SK-N-SH (cell line): ENCODE results near the gene ARHGAP10. TPM values are rescaled to one million over a fixed set of nuclear protein-coding genes. Genes with fewer than 3 reads are reported as not detected.

Source experiments
- CTCF ChIA-PET: fragments of 300-600, 350-600 bp; formaldehyde crosslinking; extraction: SDS; loops from one replicate; lab custom pipeline; 2021; lab: Yijun Ruan, JAX
- POLR2A ChIA-PET: fragments of 350-600 bp; sonication (Branson Sonifier 250); formaldehyde crosslinking; extraction: SDS; loops from one replicate; lab custom pipeline; 2020; ENCODE audit warnings: antibody characterized with exemption, inconsistent platforms; lab: Yijun Ruan, JAX
- DNase-seq: peaks from one replicate; pipeline ENCODE4 v3.0.0; 2012
- H2AFZ ChIP-seq: fragments of 200-600 bp; sonication (generic); 2 replicates; pipeline ENCODE4 v1.8.1; 2016; ENCODE audit warnings: antibody characterized with exemption, mild to moderate bottlenecking, low read depth
- H3F3A ChIP-seq: fragments of 200-600 bp; sonication (generic); replicated peaks from 2 replicates; pipeline ENCODE3; 2016; ENCODE audit warnings: antibody characterized with exemption, mild to moderate bottlenecking; ENCODE audit not compliant: insufficient read depth
- H3K27ac ChIP-seq, 2 experiments: fragments of 200-500 bp in 1 of 2; fragments of 200-600 bp in 1 of 2; sonication (Bioruptor generic) in 1 of 2; sonication (generic), shearing (Covaris generic) in 1 of 2; 2 replicates each; pipeline versions ENCODE4 v1.5.1 to v1.6.1; 2014 to 2016; ENCODE audit warnings: low read depth in 2 of 2, inconsistent platforms in 1 of 2, low read length in 1 of 2, mild to moderate bottlenecking in 1 of 2, mixed read lengths in 1 of 2
- H3K27me3 ChIP-seq: fragments of 200-600 bp; sonication (generic), shearing (Covaris generic); 2 replicates; pipeline ENCODE4 v1.6.1; 2016; ENCODE audit warnings: mixed run types; ENCODE audit not compliant: insufficient read depth
- H3K36me3 ChIP-seq, 2 experiments: fragments of 200-500 bp in 1 of 2; fragments of 200-600 bp in 1 of 2; sonication (Bioruptor generic) in 1 of 2; sonication (generic) in 1 of 2; replicated peaks in 1 of 2; 2 replicates each; pipeline versions ENCODE3 to v1.5.1; 2014 to 2016; ENCODE audit warnings: low read length in 1 of 2, mild to moderate bottlenecking in 1 of 2; ENCODE audit not compliant: insufficient read depth in 2 of 2, control insufficient read depth in 1 of 2
- H3K4me1 ChIP-seq, 2 experiments: fragments of 200-500 bp in 1 of 2; fragments of 200-600 bp in 1 of 2; sonication (Bioruptor generic) in 1 of 2; sonication (generic), shearing (Covaris generic) in 1 of 2; 2 replicates each; pipeline versions ENCODE4 v1.5.1 to v1.6.1; 2014 to 2016; ENCODE audit warnings: low read depth in 1 of 2, low read length in 1 of 2, mixed run types in 1 of 2; ENCODE audit not compliant: insufficient read depth in 2 of 2, control insufficient read depth in 1 of 2
- H3K4me2 ChIP-seq: fragments of 200-600 bp; sonication (generic), shearing (Covaris generic); 2 replicates; pipeline ENCODE4 v1.6.1; 2017; ENCODE audit warnings: mixed run types
- H3K4me3 ChIP-seq, 2 experiments: fragments of 200-500 bp in 1 of 2; fragments of 200-600 bp in 1 of 2; sonication (Bioruptor generic) in 1 of 2; sonication (generic), shearing (Covaris generic) in 1 of 2; 2 replicates each; pipeline versions ENCODE4 v1.5.1 to v1.8.1; 2014 to 2016; ENCODE audit warnings: low read depth in 2 of 2, inconsistent platforms in 1 of 2, low read length in 1 of 2, mild to moderate bottlenecking in 1 of 2, mixed read lengths in 1 of 2, moderate library complexity in 1 of 2
- H3K79me2 ChIP-seq: fragments of 200-600 bp; sonication (generic); 2 replicates; pipeline ENCODE4 v1.8.1; 2017; ENCODE audit warnings: mild to moderate bottlenecking; ENCODE audit not compliant: insufficient read depth
- H3K9ac ChIP-seq: fragments of 200-600 bp; sonication (generic); 2 replicates; pipeline ENCODE4 v1.6.1; 2017; ENCODE audit warnings: mixed run types
- H3K9me2 ChIP-seq: fragments of 200-600 bp; sonication (generic); 2 replicates; pipeline ENCODE4 v1.6.1; 2017; ENCODE audit warnings: mixed run types
- H3K9me3 ChIP-seq: fragments of 200-600 bp; sonication (generic); 2 replicates; pipeline ENCODE4 v1.6.1; 2017; ENCODE audit warnings: mixed run types, mild to moderate bottlenecking, moderate library complexity
- H4K20me1 ChIP-seq: fragments of 200-600 bp; sonication (generic); 2 replicates; pipeline ENCODE4 v1.6.1; 2017; ENCODE audit warnings: mild to moderate bottlenecking, mixed run types; ENCODE audit not compliant: insufficient read depth
- EP300 ChIP-seq, 2 experiments: IDR thresholded peaks; 2 replicates each; pipeline versions ENCODE4 v1.4.0 to v1.6.1; 2012; ENCODE audit warnings: borderline replicate concordance in 1 of 2, low read depth in 1 of 2, low read length in 1 of 2
- EZH2phosphoT487 ChIP-seq: fragments of 200-600 bp; sonication (generic); IDR thresholded peaks from 2 replicates; pipeline ENCODE4 v1.6.1; 2017; ENCODE audit warnings: low read depth, mixed run types, mild to moderate bottlenecking, antibody characterized with exemption, moderate library complexity, borderline replicate concordance
- FOXJ3 ChIP-seq: sonication (generic); formaldehyde crosslinking; IDR thresholded peaks from 2 replicates; pipeline ENCODE4 v1.5.1; 2020; ENCODE audit warnings: mild to moderate bottlenecking, missing genetic modification reagents
- GABPA ChIP-seq: IDR thresholded peaks from 2 replicates; pipeline ENCODE4 v1.4.0; 2012; ENCODE audit warnings: low read depth, mild to moderate bottlenecking
- GATA2 ChIP-seq: sonication (generic); formaldehyde crosslinking; IDR thresholded peaks from 2 replicates; pipeline ENCODE4 v1.5.0; 2020; ENCODE audit warnings: mild to moderate bottlenecking, missing genetic modification reagents
- MEF2A ChIP-seq: IDR thresholded peaks from 2 replicates; pipeline ENCODE4 v1.4.0; 2012; ENCODE audit warnings: low read depth, borderline replicate concordance
- POLR2AphosphoS5 ChIP-seq: IDR thresholded peaks from 2 replicates; pipeline ENCODE4 v1.6.1; 2012; ENCODE audit warnings: low read depth, low read length
- RCOR1 ChIP-seq: fragments of 150-350 bp; IDR thresholded peaks from 2 replicates; pipeline ENCODE4 v1.6.1; 2017; ENCODE audit warnings: antibody characterized with exemption, low read length
- REST ChIP-seq: IDR thresholded peaks from 2 replicates; pipeline ENCODE4 v1.6.1; 2012; ENCODE audit warnings: mild to moderate bottlenecking, low read depth, low read length, moderate library complexity
- SIN3A ChIP-seq: IDR thresholded peaks from 2 replicates; pipeline ENCODE4 v1.6.1; 2012; ENCODE audit warnings: low read depth, mild to moderate bottlenecking, low read length, moderate library complexity, borderline replicate concordance
- YY1 ChIP-seq: IDR thresholded peaks from 2 replicates; pipeline ENCODE4 v1.4.0; 2012; ENCODE audit warnings: low read depth, mild to moderate bottlenecking
- ZBTB33 ChIP-seq: IDR thresholded peaks from 2 replicates; pipeline ENCODE4 v1.4.0; 2012; ENCODE audit warnings: low read depth, borderline replicate concordance
- WGBS: methylation state at CpG from one replicate; pipeline ENCODE4 v1.1.6; 2017; ENCODE audit warnings: low lambda C conversion rate; 5-methylcytosine and 5-hydroxymethylcytosine counted together
- polyA plus RNA-seq, 3 experiments: library from polyadenylated mRNA; depleted of rRNA; stranded (reverse); fragments of >200 nt; gene quantifications; 2 replicates each; pipeline ENCODE4 v1.2.3, GENCODE V29; 2012
- TF ChIP-seq, protein P1 (sequence below): fragments of 150-350 bp; IDR thresholded peaks from 2 replicates; pipeline ENCODE4 v1.6.1; 2017; ENCODE audit warnings: antibody characterized with exemption, low read length, low read depth, borderline replicate concordance

ARHGAP10 gene
- polyA plus RNA-seq, 1 of the 3 experiments (the other 2 are of a cell fraction), result 15.1 TPM

- H3K4me2 ChIP-seq, result no peak overlapping the region
- H3F3A ChIP-seq, result no peaks in the 10 kb centered on the region
- peaks cover 8% of the 10 kb centered on the region; the same call in 1 of the 2 replicates for H3K79me2 ChIP-seq
- H4K20me1 ChIP-seq, result no peaks in the 10 kb centered on the region
- H3K4me3 ChIP-seq, result no peak overlapping the region
- DNase-seq, result no peak
- no peak overlapping the region for H3K27ac ChIP-seq
- H3K4me1 ChIP-seq, result no peaks in the 10 kb centered on the region
- H2AFZ ChIP-seq, result no peak overlapping the region
- 91% methylated on average over 2 of the region's 2 CpGs for WGBS
- H3K9ac ChIP-seq, result no peak overlapping the region
- H3K9me3 ChIP-seq, result no peaks in the 10 kb centered on the region
- ChIA-PET CTCF (interaction anchor here (0.8 kb wide), 1 partner anchor 11 kb away, joined by 3 read pairs; no protein-coding TSS in a partner anchor), POLR2A (no interaction called here)
- H3K9me2 ChIP-seq, result no peaks in the 10 kb centered on the region
- no peak for TF ChIP-seq GABPA
- TF ChIP-seq ZBTB33, result no peak
- no peak for TF ChIP-seq POLR2AphosphoS5
- no peak for TF ChIP-seq GATA2 (CRISPR knock-in tag)
- no peak for TF ChIP-seq EZH2phosphoT487
- no peak for TF ChIP-seq SIN3A
- TF ChIP-seq FOXJ3 (CRISPR knock-in tag), result no peak
- no peak for TF ChIP-seq EP300 (IDR thresholded peaks at IDR 0.05; ENCODE audit: borderline replicate concordance in 1 of 2, low read depth in 1 of 2, low read length in 1 of 2)
- TF ChIP-seq, protein P1, sequence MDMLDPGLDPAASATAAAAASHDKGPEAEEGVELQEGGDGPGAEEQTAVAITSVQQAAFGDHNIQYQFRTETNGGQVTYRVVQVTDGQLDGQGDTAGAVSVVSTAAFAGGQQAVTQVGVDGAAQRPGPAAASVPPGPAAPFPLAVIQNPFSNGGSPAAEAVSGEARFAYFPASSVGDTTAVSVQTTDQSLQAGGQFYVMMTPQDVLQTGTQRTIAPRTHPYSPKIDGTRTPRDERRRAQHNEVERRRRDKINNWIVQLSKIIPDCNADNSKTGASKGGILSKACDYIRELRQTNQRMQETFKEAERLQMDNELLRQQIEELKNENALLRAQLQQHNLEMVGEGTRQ, result no peak
- TF ChIP-seq REST, result no peak
- TF ChIP-seq MEF2A, result no peak
- no peak for TF ChIP-seq YY1
- TF ChIP-seq RCOR1, result no peak
- peaks cover 0 to 10% of the 10 kb centered on the region in 2 experiments for H3K36me3 ChIP-seq
- no peaks in the 10 kb centered on the region for H3K27me3 ChIP-seq
Observed at GRCh38 chr4:148030193-148030873, 298.4 kb downstream of the ARHGAP10 start.
